OCI-LY7 (cell line): ENCODE data around the gene FOXC2.

Experiments used
- CTCF ChIP-seq: fragments of 200-600 bp; sonication (generic); conservative IDR thresholded peaks from 2 replicates; pipeline ENCODE4 v1.5.1; 2014; ENCODE audit warnings: mild to moderate bottlenecking, antibody characterized with exemption, low read length, moderate library complexity, mixed read lengths
- EZH2phosphoT487 ChIP-seq: fragments of 200-600 bp; sonication (generic); IDR thresholded peaks from 2 replicates; pipeline ENCODE4 v1.6.1; 2018; ENCODE audit warnings: low read depth, borderline replicate concordance, mild to moderate bottlenecking, mixed run types, antibody characterized with exemption, low read length, moderate library complexity, mixed read lengths

GRCh38 chr16:86598607-86599565 is 32.3 kb downstream of the FOXC2 start:
- no peak for TF ChIP-seq CTCF
- TF ChIP-seq EZH2phosphoT487 = no peak
